Liver (tissue), 9 donors: Measurements from ENCODE around the gene ACSL3. TPM values are rescaled to one million over a fixed set of nuclear protein-coding genes. Genes with fewer than 3 reads are reported as not detected.

Experiments used
- DNase-seq: peaks from one replicate; pipeline ENCODE4 v3.0.0-alpha.2; 2017; ENCODE audit warnings: low spot score
- H3K27ac ChIP-seq, 2 donors: one replicate each; pipeline ENCODE4 v1.7.0; 2013; ENCODE audit warnings: inconsistent platforms in 2 of 2, low read length in 2 of 2, control low read depth in 1 of 2, low read depth in 1 of 2, mild to moderate bottlenecking in 1 of 2
- H3K27me3 ChIP-seq, 4 donors: one replicate each; pipeline versions ENCODE4 v1.6.1 to v1.7.0; 2013; ENCODE audit warnings: low read length in 3 of 4, inconsistent platforms in 1 of 4, mild to moderate bottlenecking in 1 of 4, moderate library complexity in 1 of 4; ENCODE audit not compliant: control insufficient read depth in 4 of 4, insufficient read depth in 4 of 4
- H3K36me3 ChIP-seq, 4 donors: one replicate each; pipeline versions ENCODE4 v1.6.1 to v1.7.0; 2013; ENCODE audit warnings: low read length in 3 of 4, mild to moderate bottlenecking in 3 of 4, low read depth in 1 of 4, moderate library complexity in 1 of 4; ENCODE audit not compliant: control insufficient read depth in 4 of 4, insufficient read depth in 3 of 4
- H3K4me1 ChIP-seq, 4 donors: one replicate each; pipeline versions ENCODE4 v1.6.1 to v1.7.0; 2013; ENCODE audit warnings: low read length in 3 of 4, mild to moderate bottlenecking in 3 of 4, moderate library complexity in 1 of 4; ENCODE audit not compliant: control insufficient read depth in 4 of 4, insufficient read depth in 4 of 4
- H3K4me3 ChIP-seq, 3 donors: one replicate each; pipeline versions ENCODE4 v1.6.1 to v1.7.0; 2013; ENCODE audit warnings: low read length in 3 of 3, control low read depth in 1 of 3, low read depth in 1 of 3, mild to moderate bottlenecking in 1 of 3
- H3K9ac ChIP-seq, 2 donors: one replicate each; pipeline ENCODE4 v1.7.0; 2013; ENCODE audit warnings: low read length in 2 of 2, mild to moderate bottlenecking in 2 of 2, moderate library complexity in 2 of 2, control low read depth in 1 of 2, low read depth in 1 of 2
- H3K9me3 ChIP-seq, 4 donors: one replicate each; pipeline versions ENCODE4 v1.6.1 to v1.7.0; 2013; ENCODE audit warnings: low read length in 3 of 4; ENCODE audit not compliant: control insufficient read depth in 4 of 4
- ATF3 ChIP-seq: IDR thresholded peaks from 2 replicates; pipeline ENCODE4 v1.6.1; 2016; ENCODE audit warnings: antibody characterized with exemption
- EGR1 ChIP-seq, 2 donors: IDR thresholded peaks; 2 replicates each; pipeline ENCODE4 v1.6.1; 2016 to 2018; ENCODE audit warnings: antibody characterized with exemption in 2 of 2, low read depth in 2 of 2
- FOXA1 ChIP-seq: IDR thresholded peaks from 2 replicates; pipeline ENCODE4 v1.6.1; 2016; ENCODE audit warnings: antibody characterized with exemption
- GABPA ChIP-seq, 2 donors: IDR thresholded peaks in 1 of 2; conservative IDR thresholded peaks in 1 of 2; 2 replicates each; pipeline ENCODE4 v1.6.1; 2016; ENCODE audit warnings: antibody characterized with exemption in 2 of 2, mild to moderate bottlenecking in 1 of 2, moderate library complexity in 1 of 2
- HNF4G ChIP-seq: IDR thresholded peaks from 2 replicates; pipeline ENCODE4 v1.6.1; 2016; ENCODE audit warnings: antibody characterized with exemption
- MAX ChIP-seq: IDR thresholded peaks from 2 replicates; pipeline ENCODE4 v1.6.1; 2016; ENCODE audit warnings: antibody characterized with exemption
- NR2F2 ChIP-seq: IDR thresholded peaks from 2 replicates; pipeline ENCODE4 v1.6.1; 2016; ENCODE audit warnings: antibody characterized with exemption
- RAD21 ChIP-seq, 2 donors: IDR thresholded peaks; 2 replicates each; pipeline ENCODE4 v1.6.1; 2016; ENCODE audit warnings: antibody characterized with exemption in 2 of 2, mild to moderate bottlenecking in 2 of 2
- REST ChIP-seq: IDR thresholded peaks from 2 replicates; pipeline ENCODE4 v1.6.1; 2016; ENCODE audit warnings: antibody characterized with exemption, mild to moderate bottlenecking
- RXRA ChIP-seq, 2 donors: IDR thresholded peaks; 2 replicates each; pipeline ENCODE4 v1.6.1; 2017 to 2018; ENCODE audit warnings: antibody characterized with exemption in 2 of 2, mild to moderate bottlenecking in 1 of 2
- SP1 ChIP-seq: IDR thresholded peaks from 2 replicates; pipeline ENCODE4 v1.6.1; 2018; ENCODE audit warnings: antibody characterized with exemption, mild to moderate bottlenecking
- TAF1 ChIP-seq: conservative IDR thresholded peaks from 2 replicates; pipeline ENCODE4 v1.6.1; 2016; ENCODE audit warnings: antibody characterized with exemption, mild to moderate bottlenecking
- YY1 ChIP-seq: IDR thresholded peaks from 2 replicates; pipeline ENCODE4 v1.6.1; 2016; ENCODE audit warnings: antibody characterized with exemption, mild to moderate bottlenecking
- ZBTB33 ChIP-seq: IDR thresholded peaks from 2 replicates; pipeline ENCODE4 v1.6.1; 2016; ENCODE audit warnings: antibody characterized with exemption
- WGBS: extraction: QIAGEN DNeasy Blood & Tissue Kit; methylation state at CpG from one replicate; pipeline ENCODE4 v1.1.7; 2013; 5-methylcytosine and 5-hydroxymethylcytosine counted together
- polyA plus RNA-seq, 2 donors: library from polyadenylated mRNA; stranded (reverse) in 1 of 2; unstranded in 1 of 2; fragments of 200-250 nt in 1 of 2; fragments of >200 nt in 1 of 2; fragmentation: Nextera tagmentation in 1 of 2; extraction: Ambion mirVana in 1 of 2; gene quantifications; one replicate each; pipeline versions ENCODE4 v1.2.1 to v1.2.3, GENCODE V29; 2013 to 2015
- total RNA-seq, 2 donors: library from RNA; depleted of rRNA; stranded (reverse); fragments of >200 nt; gene quantifications; one replicate each; pipeline ENCODE4 v1.2.3, GENCODE V29; 2014
- donor health status: healthy.
- donor health status: healthy.
- donor health status: healthy.
- donor health status: healthy.
- donor health status: healthy.

Gene ACSL3
- total and polyA plus RNA-seq, 4 donors = 22.2 to 66.6 (median 43.3) TPM

GRCh38 chr2:222892321-222892720, 31.5 kb downstream of the ACSL3 start:
- Histone ChIP-seq H3K36me3 (peaks cover 0 to 2% (median 0%) of the 10 kb centered on the region in 4 donors), H3K9me3 (no peaks in the 10 kb centered on the region), H3K4me3 (no peak overlapping the region), H3K4me1 (peaks cover 0 to 10% (median under 1%) of the 10 kb centered on the region in 4 donors), H3K27ac (peak overlapping the region; percentile 29 to 50), H3K9ac (no peak overlapping the region), H3K27me3 (no peaks in the 10 kb centered on the region)
- DNase-seq = no peak
- WGBS = 39% methylated on average over 2 of the region's 2 CpGs
- TF ChIP-seq REST (no peak), ATF3 (no peak), RXRA (IDR thresholded peaks at IDR 0.05) (peak; percentile 15 to 28), GABPA (IDR thresholded peaks at IDR 0.05 in 1 of 2, conservative IDR thresholded peaks at IDR 0.05 in 1 of 2) (no peak), RAD21 (IDR thresholded peaks at IDR 0.05) (peak in 1 of 2 donors; percentile 16), YY1 (no peak), NR2F2 (peak; percentile 95), ZBTB33 (no peak), FOXA1 (no peak)

- Histone ChIP-seq H3K9ac (no peak overlapping the region), H3K36me3 (peaks cover 0 to 2% (median 0%) of the 10 kb centered on the region in 4 donors), H3K27me3 (no peaks in the 10 kb centered on the region), H3K4me3 (no peak overlapping the region), H3K4me1 (peaks cover 0 to 10% (median under 1%) of the 10 kb centered on the region in 4 donors), H3K9me3 (no peaks in the 10 kb centered on the region), H3K27ac (no peak overlapping the region)
- TF ChIP-seq REST (no peak), TAF1 (no peak), MAX (no peak), NR2F2 (no peak), YY1 (no peak), HNF4G (no peak), SP1 (no peak), ATF3 (no peak), RXRA (IDR thresholded peaks at IDR 0.05) (no peak), EGR1 (IDR thresholded peaks at IDR 0.05; ENCODE audit: low read depth in 2 of 2) (no peak), ZBTB33 (no peak)
- 95% methylated on average over 1 of the region's 1 CpG for WGBS
- DNase-seq = no peak
Observed at GRCh38 chr2:222892761-222893160, 31.9 kb downstream of the ACSL3 start.
